Heart right ventricle (tissue), 16 donors: ENCODE results near the gene LXN. TPM values are rescaled to one million over a fixed set of nuclear protein-coding genes. Genes with fewer than 3 reads are reported as not detected.

Source experiments
- ATAC-seq, 8 donors: fragments of 200-7000 bp; cut with Tn5 transposase; one replicate each; pipeline ENCODE4 v1.9.1; 2020; ENCODE audit warnings: mild to moderate bottlenecking in 8 of 8, moderate library complexity in 8 of 8, moderate number of reproducible peaks in 1 of 8
- DNase-seq, 2 donors: peaks; one replicate each; pipeline ENCODE4 v3.0.0-alpha.2; 2020
- H3K27ac ChIP-seq, 10 donors: fragments of 200-600 bp; sonication (generic) in 2 of 10; one replicate each; pipeline versions ENCODE4 v1.5.0 to v1.8.0; 2020 to 2022; ENCODE audit warnings: mild to moderate bottlenecking in 3 of 10
- H3K27me3 ChIP-seq, 7 donors: fragments of 200-600 bp; one replicate each; pipeline ENCODE4 v1.8.0; 2021 to 2022; ENCODE audit warnings: mild to moderate bottlenecking in 2 of 7
- H3K36me3 ChIP-seq, 9 donors: fragments of 200-600 bp; sonication (generic) in 1 of 9; one replicate each; pipeline versions ENCODE4 v1.5.0 to v1.8.0; 2020 to 2022; ENCODE audit warnings: mild to moderate bottlenecking in 2 of 9
- H3K4me1 ChIP-seq, 9 donors: fragments of 200-600 bp; sonication (generic) in 1 of 9; one replicate each; pipeline versions ENCODE4 v1.5.0 to v1.8.0; 2020 to 2022; ENCODE audit warnings: mild to moderate bottlenecking in 4 of 9
- H3K4me3 ChIP-seq, 10 donors: fragments of 200-600 bp; sonication (generic) in 2 of 10; one replicate each; pipeline versions ENCODE4 v1.5.0 to v1.8.0; 2020 to 2022; ENCODE audit warnings: mild to moderate bottlenecking in 7 of 10, moderate library complexity in 2 of 10
- H3K9me3 ChIP-seq, 11 donors: fragments of 200-600 bp in 10 of 11; sonication (generic) in 2 of 11; one replicate each; pipeline versions ENCODE4 v1.5.0 to v1.8.0; 2013 to 2022; ENCODE audit warnings: mild to moderate bottlenecking in 2 of 11, control low read depth in 1 of 11, moderate library complexity in 1 of 11
- WGBS, 2 donors: extraction: QIAGEN DNeasy Blood & Tissue Kit; methylation state at CpG; one replicate each; pipeline ENCODE4 v1.1.7; 2013; ENCODE audit warnings: inconsistent platforms in 1 of 2; 5-methylcytosine and 5-hydroxymethylcytosine counted together
- intact Hi-C, 10 donors: fragments of 100-400 bp; cut with DNase I; formaldehyde crosslinking; loops; one replicate each; pipeline versions ENCODE4 v1.11.1 to v1.14.2; 2022
- long read RNA-seq, 3 donors: library from polyadenylated mRNA; unstranded; transcript quantifications; one replicate each; pipeline ENCODE4 v2.0.0, GENCODE V29; 2020 to 2021
- polyA plus RNA-seq, 2 donors: library from polyadenylated mRNA; stranded (reverse); fragments of 200-250 nt; gene quantifications; one replicate each; pipeline ENCODE4 v1.2.3, GENCODE V29; 2013
- total RNA-seq, 10 donors: library from RNA; stranded (reverse); fragmentation: NEBNext Ultra II Directional in 3 of 10; extraction: Animal tissue kit (Norgen Biotek cat#: 25700) in 3 of 10; gene quantifications; one replicate each; pipeline versions ENCODE4 v1.2.1 to v1.2.4, GENCODE V29; 2021 to 2023
- TF ChIP-seq, protein P1 (sequence below), 9 donors: fragments of 200-600 bp; sonication (generic) in 2 of 9; IDR thresholded peaks; one replicate each; pipeline versions ENCODE4 v1.5.0 to v1.8.0; 2021 to 2022; ENCODE audit warnings: antibody characterized with exemption in 9 of 9, mild to moderate bottlenecking in 5 of 9, moderate library complexity in 1 of 9
- donor health status: Arrhythmogenic right ventricular cardiomyopathy.
- donor health status: ischemic (EF 13 %, LVEDD 7.1; RV severe dilation, severe dysfunction).
- donor health status: healthy with polysubstance abuse.
- donor health status: DM: no; HTN: yes; CAD: no.
- donor health status: DM: no; HTN: no; CAD: no.
- donor health status: ischemic (EF 25% LVEDD 6.9; RV normal size, moderate dysfunction).
- donor health status: ischemic (EF 25% LVEDD 5.7; RV mildly dilated, moderate dysfunction).
- donor health status: healthy.
- donor health status: DM: yes; HTN: yes; CAD: no.
- donor health status: Ischemic cardiomyopathy.
- donor health status: ischemic (EF 35%, LVEDD 5.7; RV mildly dilated, moderate dysfunction).
- donor health status: nonischemic (EF 11% LVEDD 7.7; RV severe dilation, severe dysfunction).
- donor health status: DM: yes; HTN: yes; CAD: no.
- donor health status: PGD.
- donor health status: ischemic (EF 29% LVEDD 5.4; RV normal size, mild dysfunction).
- donor health status: nonischemic (EF 23%, LVEDD 6.1; RV moderate dilation, normal function).

LXN gene, protein sequence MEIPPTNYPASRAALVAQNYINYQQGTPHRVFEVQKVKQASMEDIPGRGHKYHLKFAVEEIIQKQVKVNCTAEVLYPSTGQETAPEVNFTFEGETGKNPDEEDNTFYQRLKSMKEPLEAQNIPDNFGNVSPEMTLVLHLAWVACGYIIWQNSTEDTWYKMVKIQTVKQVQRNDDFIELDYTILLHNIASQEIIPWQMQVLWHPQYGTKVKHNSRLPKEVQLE
- total RNA-seq (10 to 100 TPM in 1 of 10 donors, 1 to 10 TPM in 9; 2.5 to 10.0 (median 3.2) TPM), polyA plus RNA-seq (1 to 10 TPM; 3.4 to 5.6 TPM)
- long read RNA-seq, donor 1, partial matches to known transcripts = 0 of 4 reads
- long read RNA-seq, donor 1, other reads (novel, unspliced or antisense) = 0 of 4 reads
- long read RNA-seq, donor 2, partial matches to known transcripts = 0 of 3 reads
- long read RNA-seq, donor 2, other reads (novel, unspliced or antisense) = 0 of 3 reads
- long read RNA-seq, donor 3, partial matches to known transcripts = 0 of 4 reads
- long read RNA-seq, donor 3, other reads (novel, unspliced or antisense) = 2 of 4 reads

DNA sequence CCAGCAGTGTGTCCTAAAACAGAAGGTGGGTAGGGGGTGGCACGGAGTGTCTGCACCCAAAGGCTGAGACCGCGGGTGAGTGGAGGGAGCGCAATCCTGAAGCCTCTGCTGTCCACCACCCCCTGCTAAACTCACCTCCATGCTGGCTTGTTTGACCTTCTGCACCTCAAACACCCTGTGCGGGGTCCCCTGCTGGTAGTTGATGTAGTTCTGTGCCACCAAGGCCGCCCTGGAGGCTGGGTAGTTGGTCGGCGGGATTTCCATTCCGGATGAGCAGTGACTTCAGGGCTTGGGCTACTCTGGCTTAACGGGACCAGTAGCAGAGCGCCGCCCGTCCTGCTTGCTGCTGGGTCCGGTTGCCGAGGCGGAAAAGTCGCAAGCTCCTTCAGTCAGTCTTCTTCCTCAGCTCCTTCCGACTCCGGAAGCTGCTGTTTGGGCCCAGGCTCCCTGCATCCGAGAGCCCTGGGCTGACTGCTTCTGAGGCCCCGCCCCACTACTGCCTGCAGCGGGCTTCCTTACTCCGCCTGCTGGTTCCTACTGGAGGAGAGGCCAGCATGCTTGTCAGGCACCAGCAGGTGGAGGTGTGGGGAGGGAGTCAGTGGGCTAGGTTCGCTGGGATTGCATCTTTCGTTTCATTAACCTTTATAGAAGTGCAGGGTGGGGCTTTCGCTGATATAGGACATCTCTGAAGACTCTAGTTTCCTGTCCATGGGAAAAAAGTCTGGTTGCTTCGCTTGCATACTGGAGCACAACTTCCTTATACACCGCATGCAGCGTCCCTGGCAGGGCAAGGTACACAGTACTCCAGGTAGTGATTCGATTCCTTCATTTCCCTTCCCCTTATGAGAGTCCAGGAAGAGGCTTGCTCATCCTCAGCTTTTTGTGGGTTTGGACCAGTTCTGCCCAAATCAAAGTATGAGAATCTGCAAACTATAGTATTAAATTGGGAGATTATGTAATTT, at the start of gene LXN:
TSS of gene LXN (minus strand) at position 434 of the 962 bp plus-strand sequence. CDS start at position 264, 170 bp downstream.
- Histone ChIP-seq H3K4me3 (peak within 1 kb of the TSS; percentile 25 to 69 (median 56)), H3K9me3 (no peaks in the 10 kb centered on the region), H3K36me3 (peaks cover 0 to 61% (median 9%) of the 10 kb centered on the region in 9 donors), H3K27ac (peak within 1 kb of the TSS; percentile 57 to 89 (median 78)), H3K27me3 (no peaks in the 10 kb centered on the region), H3K4me1 (peaks cover 0 to 34% (median 18%) of the 10 kb centered on the region in 9 donors)
- intact Hi-C loops = loop anchor here in 4 of 10 donors (5.0 kb wide), 3 partner anchors 115 to 125 kb away; no protein-coding TSS in a partner anchor
- WGBS, 2 donors = 19 to 21% methylated on average over 30 of the region's 30 CpGs
- DNase-seq (peak; percentile 78 to 82), ATAC-seq (peak; percentile 94 to 99 (median 98))
- TF ChIP-seq, protein P1, sequence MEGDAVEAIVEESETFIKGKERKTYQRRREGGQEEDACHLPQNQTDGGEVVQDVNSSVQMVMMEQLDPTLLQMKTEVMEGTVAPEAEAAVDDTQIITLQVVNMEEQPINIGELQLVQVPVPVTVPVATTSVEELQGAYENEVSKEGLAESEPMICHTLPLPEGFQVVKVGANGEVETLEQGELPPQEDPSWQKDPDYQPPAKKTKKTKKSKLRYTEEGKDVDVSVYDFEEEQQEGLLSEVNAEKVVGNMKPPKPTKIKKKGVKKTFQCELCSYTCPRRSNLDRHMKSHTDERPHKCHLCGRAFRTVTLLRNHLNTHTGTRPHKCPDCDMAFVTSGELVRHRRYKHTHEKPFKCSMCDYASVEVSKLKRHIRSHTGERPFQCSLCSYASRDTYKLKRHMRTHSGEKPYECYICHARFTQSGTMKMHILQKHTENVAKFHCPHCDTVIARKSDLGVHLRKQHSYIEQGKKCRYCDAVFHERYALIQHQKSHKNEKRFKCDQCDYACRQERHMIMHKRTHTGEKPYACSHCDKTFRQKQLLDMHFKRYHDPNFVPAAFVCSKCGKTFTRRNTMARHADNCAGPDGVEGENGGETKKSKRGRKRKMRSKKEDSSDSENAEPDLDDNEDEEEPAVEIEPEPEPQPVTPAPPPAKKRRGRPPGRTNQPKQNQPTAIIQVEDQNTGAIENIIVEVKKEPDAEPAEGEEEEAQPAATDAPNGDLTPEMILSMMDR (IDR thresholded peaks at IDR 0.05) = peak; percentile 43 to 80 (median 58)

- intact Hi-C loops = loop anchor here in 1 of 10 donors (10.0 kb wide), 1 partner anchor 57 kb away; no protein-coding TSS in a partner anchor
- whole genome bisulfite sequencing, 2 donors = 78 to 84% methylated on average over 1 of the region's 1 CpG
- peaks cover 4 to 55% (median 42%) of the 10 kb centered on the region in 9 donors for H3K4me1 ChIP-seq
Measured at GRCh38 chr3:158722108-158722507, 49.7 kb upstream of the LXN start.

DNA sequence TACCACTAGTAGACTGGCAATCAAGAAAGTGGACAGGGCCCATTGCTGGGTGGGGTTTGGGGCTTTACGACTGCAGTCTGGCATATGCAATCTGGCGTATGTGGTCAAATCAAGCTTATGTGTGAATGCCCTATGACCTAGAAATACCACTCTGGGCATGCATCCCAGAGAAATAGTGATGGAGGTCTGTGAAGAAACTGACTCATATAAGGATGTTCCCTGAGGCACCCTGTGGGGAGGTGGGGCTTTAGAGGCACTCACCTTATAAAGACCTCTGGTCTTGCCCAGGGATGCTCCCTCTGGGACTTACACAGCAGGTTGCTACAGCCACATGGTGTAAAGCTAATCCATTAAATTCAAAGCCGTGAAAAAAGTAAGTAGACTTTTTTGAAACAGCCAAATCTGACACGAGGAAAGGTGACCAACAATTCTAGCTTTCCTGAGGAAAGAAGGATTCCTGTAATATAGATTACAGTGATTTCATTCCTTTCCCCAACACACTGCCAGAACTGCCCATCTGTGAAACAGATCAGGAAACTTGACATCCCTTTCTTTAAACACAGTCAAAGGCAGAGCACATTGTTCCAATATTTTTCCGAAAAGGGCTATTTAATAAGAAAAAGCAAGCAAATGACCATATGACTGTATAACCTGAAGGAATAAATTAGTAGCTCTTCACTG, 46.2 kb upstream of the LXN start:
- intact Hi-C loops = no loop called here
- H3K27ac ChIP-seq = peak overlapping the region in 4 of 10 donors; percentile 2 to 16 (median 14)

More at GRCh38 chr3:158722108-158722507, 49.7 kb upstream of the LXN start:
- H3K36me3 ChIP-seq = peaks cover 0 to 7% (median 0%) of the 10 kb centered on the region in 9 donors
- no peaks in the 10 kb centered on the region for H3K9me3 ChIP-seq
- H3K4me3 ChIP-seq = no peak overlapping the region
- ATAC-seq (no peak), DNase-seq (no peak)
- TF ChIP-seq, protein P1 (IDR thresholded peaks at IDR 0.05) = no peak
- H3K27ac ChIP-seq = no peak overlapping the region
- no peaks in the 10 kb centered on the region for H3K27me3 ChIP-seq

More for the DNA sequence above, 46.2 kb upstream of the LXN start:
- Histone ChIP-seq H3K4me1 (peaks cover 4 to 56% (median 33%) of the 10 kb centered on the region in 9 donors), H3K36me3 (peaks cover 0 to 11% (median 0%) of the 10 kb centered on the region in 9 donors), H3K27me3 (no peaks in the 10 kb centered on the region), H3K9me3 (no peaks in the 10 kb centered on the region), H3K4me3 (no peak overlapping the region)
- no peak for DNase-seq
- TF ChIP-seq, protein P1 (IDR thresholded peaks at IDR 0.05) = no peak
- ATAC-seq = peak in 6 of 8 donors; percentile 9 to 55 (median 34)
- WGBS, 2 donors = 55 to 75% methylated on average over 5 of the region's 5 CpGs
